Activated CD4-positive, alpha-beta T cell treated with anti-CD3 and anti-CD28 coated beads, Interleukin-10, Interleukin-2, amounts not matched to agents 100 ng/mL and 50 ng/mL, durations not matched to agents 16 hours and 8 hours (primary cell): ENCODE measurements around the gene UTF1.

Source experiments
- DNase-seq: peaks from one replicate; pipeline ENCODE4 v3.0.0-alpha.2; 2020

UTF1 gene

GRCh38 chr10:133230044-133230361 is at the start of gene UTF1:
UTF1 (plus strand) TSS chr10:133230217; CDS start chr10:133230289, 72 bp downstream.
- no peak for DNase-seq

- no peak for DNase-seq
These were observed 48.9 kb upstream of the UTF1 start for GRCh38 chr10:133180965-133181639.

GRCh38 chr10:133182190-133182589 is 47.8 kb upstream of the UTF1 start:
- DNase-seq: no peak

- no peak for DNase-seq
These were observed 47.0 kb upstream of the UTF1 start for GRCh38 chr10:133182791-133183645.

GRCh38 chr10:133183646-133184378 is 46.2 kb upstream of the UTF1 start:
- DNase-seq: no peak

- DNase-seq: no peak
These were observed 45.3 kb upstream of the UTF1 start for GRCh38 chr10:133184591-133185244.

GRCh38 chr10:133185421-133185820 is 44.6 kb upstream of the UTF1 start:
- DNase-seq: no peak

- DNase-seq: no peak
These were observed 44.1 kb upstream of the UTF1 start for GRCh38 chr10:133185916-133186315.

- DNase-seq: no peak
These were observed 43.5 kb upstream of the UTF1 start for GRCh38 chr10:133186416-133187090.

- no peak for DNase-seq
These were observed 42.7 kb upstream of the UTF1 start for GRCh38 chr10:133187091-133187905.

GRCh38 chr10:133187906-133188681 is 41.9 kb upstream of the UTF1 start:
- no peak for DNase-seq

- no peak for DNase-seq
These were observed 40.8 kb upstream of the UTF1 start for GRCh38 chr10:133189256-133189655.

GRCh38 chr10:133189726-133190125 is 40.3 kb upstream of the UTF1 start:
- DNase-seq: no peak

- no peak for DNase-seq
These were observed 39.8 kb upstream of the UTF1 start for GRCh38 chr10:133190225-133190624.

- DNase-seq: no peak
These were observed 38.4 kb upstream of the UTF1 start for GRCh38 chr10:133191651-133192050.

- DNase-seq: no peak
These were observed 35.9 kb upstream of the UTF1 start for GRCh38 chr10:133194151-133194550.

GRCh38 chr10:133195096-133195495 is 34.9 kb upstream of the UTF1 start:
- no peak for DNase-seq

GRCh38 chr10:133195611-133196010 is 34.4 kb upstream of the UTF1 start:
- no peak for DNase-seq

GRCh38 chr10:133196221-133196915 is 33.6 kb upstream of the UTF1 start:
- DNase-seq: no peak
